ENCODE data around the gene CPPED1.
"Not testable (repeated sequence)": the region's sequence is repeated elsewhere in the genome, so short reads cannot be mapped to it uniquely, and the experiment has no call there.

Gene CPPED1

DNA sequence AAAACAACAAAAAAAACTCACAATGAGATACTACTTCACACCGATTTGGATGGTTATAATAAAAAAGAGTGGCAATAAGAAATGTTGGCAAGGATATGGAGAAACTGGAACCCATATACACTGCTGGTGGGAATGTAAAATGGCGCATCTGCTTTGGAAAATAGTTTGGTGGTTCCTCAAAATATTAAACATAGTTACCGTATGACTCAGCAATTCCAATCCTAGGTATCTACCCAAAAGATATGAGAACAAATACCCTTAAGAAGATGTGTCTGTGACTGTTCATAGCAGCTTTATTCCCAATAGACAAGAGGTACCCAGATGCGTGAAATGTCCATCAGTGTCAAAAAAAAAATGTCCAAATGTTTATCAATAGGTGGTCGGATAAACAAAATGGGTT is 7.2 kb downstream of the CPPED1 start:
- DNase-seq (ENCODE audit: low read depth in 1 of 2, low spot score in 1 of 2), result no peak

DNA sequence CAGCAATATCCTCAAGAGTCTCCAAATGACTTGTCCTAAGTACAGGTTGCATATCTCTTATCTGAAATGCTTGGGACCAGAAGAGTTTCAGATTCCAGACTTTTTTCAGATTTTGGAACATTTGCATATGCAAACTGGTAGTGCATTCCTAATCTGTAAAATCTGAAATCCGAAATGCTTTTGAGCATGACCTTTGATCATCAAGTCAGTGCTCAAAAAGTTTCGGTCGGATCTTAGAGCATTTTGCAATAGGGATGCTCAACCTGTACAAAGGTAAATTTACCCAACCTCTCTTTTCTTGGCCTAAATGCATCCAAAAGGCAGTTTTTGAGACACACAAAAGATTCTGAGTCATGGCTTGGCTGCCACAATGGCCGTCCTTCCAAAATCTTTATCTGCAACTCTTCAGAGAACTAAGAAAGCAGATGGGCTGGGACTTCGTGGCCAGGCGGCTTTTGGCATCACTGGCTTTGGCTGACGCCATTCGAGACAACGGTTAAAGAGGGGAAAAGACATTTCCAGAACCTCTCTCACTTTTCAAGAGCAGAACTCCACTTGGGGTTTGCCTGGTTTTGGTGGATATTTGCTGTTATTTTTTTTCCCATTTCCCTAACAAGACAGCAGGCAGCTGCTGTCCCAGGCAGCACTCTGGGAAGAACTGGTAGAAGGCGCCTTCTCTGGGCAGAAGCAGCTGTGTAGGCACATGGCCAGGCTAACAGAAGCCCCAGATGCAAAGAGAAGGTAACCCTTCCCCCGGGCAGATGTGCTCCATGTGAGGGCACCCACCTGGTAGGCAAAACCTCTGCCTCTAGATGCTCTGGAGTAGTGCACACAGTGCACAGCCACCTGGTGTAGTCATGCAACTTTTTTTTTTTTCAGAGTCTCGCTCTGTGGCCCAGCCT is 8.9 kb downstream of the CPPED1 start:
- in situ Hi-C loops (cut with HindIII; ENCODE audit: low pct_unique_long_range_greater_than_20kb, low sequenced_read_pairs), result no loop called here
- no peak for DNase-seq (ENCODE audit: low read depth in 1 of 2, low spot score in 1 of 2)
- no peak for TF ChIP-seq JUND (IDR thresholded peaks at IDR 0.05; ENCODE audit: low read depth)

More for the DNA sequence above, 7.2 kb downstream of the CPPED1 start:
- no peak for TF ChIP-seq JUND (IDR thresholded peaks at IDR 0.05; ENCODE audit: low read depth)
- in situ Hi-C loops (cut with HindIII; ENCODE audit: low pct_unique_long_range_greater_than_20kb, low sequenced_read_pairs), result no loop called here

DNA sequence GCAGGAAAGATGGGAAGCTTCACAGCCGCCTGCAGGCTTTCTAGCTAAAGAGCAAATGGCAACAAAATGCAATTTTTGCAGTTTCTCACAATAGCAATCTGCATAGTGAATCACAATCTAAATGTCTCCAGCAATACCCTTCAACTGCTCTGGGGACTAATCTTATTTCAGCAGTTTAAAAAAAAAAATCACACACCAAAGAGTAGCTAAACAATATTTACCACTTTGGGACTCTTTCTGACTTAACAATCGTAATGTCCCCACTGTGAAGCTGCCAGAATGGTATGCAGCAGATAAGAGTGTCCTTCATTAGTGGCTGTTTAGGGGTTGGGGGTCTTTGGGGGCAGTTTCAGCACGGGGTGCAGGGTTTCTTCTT is 9.8 kb downstream of the CPPED1 start:
- DNase-seq (ENCODE audit: low read depth in 1 of 2, low spot score in 1 of 2), result no peak
- in situ Hi-C loops (cut with HindIII; ENCODE audit: low pct_unique_long_range_greater_than_20kb, low sequenced_read_pairs), result no loop called here
- TF ChIP-seq JUND (IDR thresholded peaks at IDR 0.05; ENCODE audit: low read depth), result no peak

DNA sequence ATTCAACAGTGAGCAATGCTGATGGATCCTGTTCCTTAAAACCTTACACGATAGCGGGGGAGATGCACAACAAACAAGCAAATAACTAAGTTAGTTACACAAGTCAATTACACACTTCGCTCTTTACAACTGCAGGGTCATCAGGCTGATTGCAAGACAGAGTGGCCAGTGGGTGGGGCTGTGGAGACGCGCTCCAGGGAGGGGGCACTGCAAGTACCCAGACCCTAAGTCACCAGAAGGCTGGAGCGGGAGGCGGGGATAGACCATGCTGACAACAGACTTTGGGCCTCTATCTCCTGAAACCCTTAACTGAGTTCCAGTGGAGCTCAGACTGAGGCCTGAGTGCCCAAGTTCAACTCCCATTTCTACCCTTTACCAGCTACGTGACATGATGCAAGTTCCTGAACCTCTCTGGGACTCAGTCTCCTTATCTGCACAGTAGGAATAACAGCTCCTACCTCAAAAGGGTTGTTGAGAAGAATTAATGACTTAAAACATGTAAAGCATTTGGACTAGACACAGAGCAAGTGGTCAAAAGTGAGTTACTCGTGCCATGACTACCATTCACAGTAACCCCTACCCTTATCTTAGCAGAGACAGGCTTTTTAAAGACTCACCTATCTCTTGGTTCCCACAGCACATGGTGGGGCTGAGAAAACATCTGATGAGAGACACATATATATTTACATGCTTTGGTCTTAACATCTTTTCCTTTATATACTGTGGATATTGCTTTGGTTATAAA is 10.4 kb downstream of the CPPED1 start:
- no peak for TF ChIP-seq JUND (IDR thresholded peaks at IDR 0.05; ENCODE audit: low read depth)
- no peak for DNase-seq (ENCODE audit: low read depth in 1 of 2, low spot score in 1 of 2)
- in situ Hi-C loops (cut with HindIII; ENCODE audit: low pct_unique_long_range_greater_than_20kb, low sequenced_read_pairs), result no loop called here

- DNase-seq (ENCODE audit: low read depth in 1 of 2, low spot score in 1 of 2); in situ Hi-C loops (cut with HindIII; ENCODE audit: low pct_unique_long_range_greater_than_20kb, low sequenced_read_pairs): not testable (repeated sequence)
Observed at GRCh38 chr16:12792528-12792927, 11.2 kb downstream of the CPPED1 start.

DNA sequence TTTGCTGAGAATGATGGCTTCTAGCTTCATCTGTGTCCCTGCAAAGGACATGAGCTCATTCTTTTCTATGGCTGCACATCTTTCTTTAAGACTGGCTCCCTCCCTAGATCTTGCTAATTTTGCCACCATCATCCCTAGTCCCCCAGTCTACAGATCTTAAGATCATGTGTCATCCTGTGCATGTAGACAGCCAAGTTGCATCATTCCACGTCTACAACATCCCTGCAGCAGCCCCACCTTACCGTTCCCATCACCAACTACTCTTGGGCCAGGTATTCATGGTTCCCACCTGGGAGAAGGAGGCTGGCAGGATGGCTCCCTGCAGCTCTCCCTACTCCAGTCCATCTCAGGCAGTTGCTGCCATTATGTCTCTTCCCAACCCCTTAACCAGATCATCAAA is 12.3 kb downstream of the CPPED1 start:
- DNase-seq (ENCODE audit: low read depth in 1 of 2, low spot score in 1 of 2), result no peak
- in situ Hi-C loops (cut with HindIII; ENCODE audit: low pct_unique_long_range_greater_than_20kb, low sequenced_read_pairs), result no loop called here
- no peak for TF ChIP-seq JUND (IDR thresholded peaks at IDR 0.05; ENCODE audit: low read depth)

- DNase-seq (ENCODE audit: low read depth in 1 of 2, low spot score in 1 of 2), result no peak
- no peak for TF ChIP-seq JUND (IDR thresholded peaks at IDR 0.05; ENCODE audit: low read depth)
- in situ Hi-C loops (cut with HindIII; ENCODE audit: low pct_unique_long_range_greater_than_20kb, low sequenced_read_pairs), result no loop called here
Observed at GRCh38 chr16:12788758-12789157, 14.9 kb downstream of the CPPED1 start.

GRCh38 chr16:12786081-12786480 is 17.6 kb downstream of the CPPED1 start:
- in situ Hi-C loops (cut with HindIII; ENCODE audit: low pct_unique_long_range_greater_than_20kb, low sequenced_read_pairs), result no loop called here
- TF ChIP-seq JUND (IDR thresholded peaks at IDR 0.05; ENCODE audit: low read depth), result no peak
- DNase-seq (ENCODE audit: low read depth in 1 of 2, low spot score in 1 of 2), result no peak

- DNase-seq (ENCODE audit: low read depth in 1 of 2, low spot score in 1 of 2), result no peak
- in situ Hi-C loops (cut with HindIII; ENCODE audit: low pct_unique_long_range_greater_than_20kb, low sequenced_read_pairs), result no loop called here
- TF ChIP-seq JUND (IDR thresholded peaks at IDR 0.05; ENCODE audit: low read depth), result no peak
Observed at GRCh38 chr16:12784076-12784475, 19.6 kb downstream of the CPPED1 start.

DNA sequence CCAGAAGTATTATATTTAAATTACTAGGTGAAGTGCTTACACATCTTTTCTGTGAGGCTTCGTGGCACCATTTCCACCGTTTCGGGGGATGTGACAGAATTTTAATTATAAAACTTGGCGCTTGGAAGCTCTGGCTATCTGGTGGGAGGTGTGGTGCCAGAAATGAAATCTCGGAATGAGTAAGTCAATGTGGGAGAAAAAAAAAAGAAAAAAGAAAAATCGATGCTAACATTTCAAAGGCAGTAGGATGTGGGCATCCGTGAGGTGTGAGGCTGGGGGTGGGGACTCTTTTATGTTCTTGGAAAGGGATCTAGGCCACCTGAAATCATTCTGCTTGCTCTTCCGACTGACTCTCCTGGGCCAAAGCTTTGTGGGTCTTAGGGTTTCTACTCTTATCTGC is 21.9 kb downstream of the CPPED1 start:
- no peak for TF ChIP-seq JUND (IDR thresholded peaks at IDR 0.05; ENCODE audit: low read depth)
- DNase-seq (ENCODE audit: low read depth in 1 of 2, low spot score in 1 of 2), result no peak
- in situ Hi-C loops (cut with HindIII; ENCODE audit: low pct_unique_long_range_greater_than_20kb, low sequenced_read_pairs), result no loop called here

GRCh38 chr16:12780467-12780866 is 23.2 kb downstream of the CPPED1 start:
- in situ Hi-C loops (cut with HindIII; ENCODE audit: low pct_unique_long_range_greater_than_20kb, low sequenced_read_pairs), result no loop called here

DNA sequence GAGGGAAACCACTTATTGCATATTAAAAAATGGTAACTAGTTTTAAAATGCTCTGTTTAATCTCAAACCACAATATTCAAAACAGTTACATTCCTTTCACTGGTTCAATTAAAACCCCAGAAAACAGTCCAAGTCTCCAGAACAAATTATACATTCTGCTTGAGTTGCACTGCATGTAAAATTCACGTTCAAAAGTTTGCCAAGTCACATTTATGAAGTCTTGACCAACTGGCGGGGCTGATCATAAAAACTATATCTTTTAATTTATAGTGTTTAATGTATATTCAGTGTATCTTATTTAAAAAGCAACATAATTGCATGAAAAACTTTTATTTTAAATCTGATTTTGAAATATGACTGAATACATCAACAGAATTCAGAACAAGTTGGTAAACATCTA is 25.0 kb downstream of the CPPED1 start:
- in situ Hi-C loops (cut with HindIII; ENCODE audit: low pct_unique_long_range_greater_than_20kb, low sequenced_read_pairs), result no loop called here
- DNase-seq (ENCODE audit: low read depth in 1 of 2, low spot score in 1 of 2), result no peak
- no peak for TF ChIP-seq JUND (IDR thresholded peaks at IDR 0.05; ENCODE audit: low read depth)

More at GRCh38 chr16:12780467-12780866, 23.2 kb downstream of the CPPED1 start:
- no peak for DNase-seq (ENCODE audit: low read depth in 1 of 2, low spot score in 1 of 2)
- TF ChIP-seq JUND (IDR thresholded peaks at IDR 0.05; ENCODE audit: low read depth), result no peak

DNA sequence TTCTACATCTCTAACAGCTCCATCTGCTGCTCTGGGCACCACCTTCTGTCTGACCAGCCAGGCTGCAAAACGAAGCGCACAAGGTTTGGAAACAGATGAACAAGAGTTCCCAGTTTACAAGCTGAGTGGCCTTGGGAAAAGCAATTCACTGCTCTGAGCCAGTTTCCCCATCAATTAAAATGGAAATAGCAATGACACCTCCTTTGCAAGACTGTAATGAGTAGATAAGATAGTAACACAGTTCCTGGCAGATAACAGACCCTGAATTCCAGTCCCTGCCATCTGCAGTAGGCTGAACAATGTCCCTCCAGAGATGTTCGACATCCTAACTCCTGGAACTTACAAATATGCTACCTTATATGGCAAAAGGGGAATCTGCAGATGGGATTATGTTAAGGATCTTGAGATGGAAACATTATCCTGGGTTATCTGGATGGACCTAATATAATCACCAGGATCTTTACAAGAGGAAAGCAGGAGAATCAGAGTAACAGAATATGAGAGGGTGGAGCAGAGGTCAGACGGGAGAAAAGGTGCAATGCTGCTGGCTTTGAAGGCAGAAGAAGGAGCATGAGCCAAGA is 27.9 kb downstream of the CPPED1 start:
- in situ Hi-C loops (cut with HindIII; ENCODE audit: low pct_unique_long_range_greater_than_20kb, low sequenced_read_pairs), result no loop called here
- TF ChIP-seq JUND (IDR thresholded peaks at IDR 0.05; ENCODE audit: low read depth), result no peak
- no peak for DNase-seq (ENCODE audit: low read depth in 1 of 2, low spot score in 1 of 2)

Data from T47D (cell line).